HepG2 (cell line): ENCODE measurements around the gene GRM4. TPM values are rescaled to one million over a fixed set of nuclear protein-coding genes. Genes with fewer than 3 reads are reported as not detected.

Source experiments
- ATAC-seq: fragments of 200-7000 bp; cut with Tn5 transposase; 3 replicates; pipeline ENCODE4 v1.9.1; 2020; ENCODE audit warnings: mild to moderate bottlenecking, moderate library complexity
- BruUV-seq: library from RNA; stranded (reverse); fragments of 400-500 nt; replicated peaks from 2 replicates; lab custom pipeline; 2021; lab: Mats Ljungman, UMichigan
- CTCF ChIA-PET: fragments of 300-600 bp; formaldehyde crosslinking; extraction: SDS; loops from one replicate; lab custom pipeline; 2021; ENCODE audit warnings: low total read pairs, inconsistent platforms, low intra/inter-chr PET ratio; lab: Yijun Ruan, JAX
- POLR2A ChIA-PET: fragments of 350-600 bp; sonication (Branson Sonifier 250); formaldehyde crosslinking; loops from one replicate; lab custom pipeline; 2020; ENCODE audit warnings: antibody characterized with exemption, inconsistent platforms; lab: Yijun Ruan, JAX
- DNase-seq: peaks from one replicate; pipeline ENCODE4 v3.0.0-alpha.2; 2015; ENCODE audit warnings: low spot score
- FAIRE-seq: peaks from 3 replicates; lab custom pipeline; 2011; peaks lifted over from hg19 to GRCh38; lab: Jason Lieb, UNC
- H2AFZ ChIP-seq: one replicate; pipeline ENCODE4 v1.6.1; 2011; ENCODE audit warnings: low read length, inconsistent platforms
- H3K27ac ChIP-seq: fragments of 300-600 bp; 3 replicates; pipeline ENCODE4 v1.8.0; 2011; ENCODE audit warnings: mixed run types, mild to moderate bottlenecking, mixed read lengths, low read length, inconsistent platforms; ENCODE audit not compliant: insufficient read depth; ENCODE audit errors: extremely low read length
- H3K27me3 ChIP-seq, 2 experiments: fragments of 200-600 bp in 1 of 2; 2 replicates in 1 of 2; 3 replicates in 1 of 2; pipeline versions ENCODE4 v1.6.0 to v1.8.0; 2011; ENCODE audit warnings: low read length in 2 of 2, mild to moderate bottlenecking in 2 of 2, moderate library complexity in 2 of 2, inconsistent platforms in 1 of 2; ENCODE audit not compliant: insufficient read depth in 2 of 2, control insufficient read depth in 1 of 2
- H3K36me3 ChIP-seq, 2 experiments: fragments of 200-600 bp in 1 of 2; replicated peaks in 1 of 2; 2 replicates in 1 of 2; 3 replicates in 1 of 2; pipeline versions ENCODE4 v1.5.1 to v1.8.0; 2011; ENCODE audit warnings: low read length in 2 of 2, inconsistent platforms in 1 of 2; ENCODE audit not compliant: insufficient read depth in 2 of 2, control insufficient read depth in 1 of 2
- H3K4me1 ChIP-seq: 2 replicates; pipeline ENCODE4 v1.5.1; 2012; ENCODE audit warnings: low read length, inconsistent platforms; ENCODE audit not compliant: insufficient read depth
- H3K4me2 ChIP-seq: 2 replicates; pipeline ENCODE4 v1.6.0; 2011; ENCODE audit warnings: low read depth, low read length, inconsistent platforms
- H3K4me3 ChIP-seq, 3 experiments: fragments of 200-600 bp in 1 of 3; sonication (generic), shearing (Covaris generic) in 1 of 3; replicated peaks in 1 of 3; 2 replicates each; pipeline ENCODE4 v1.5.1; 2011 to 2016; ENCODE audit warnings: low read length in 3 of 3, inconsistent platforms in 2 of 3, low read depth in 2 of 3, mild to moderate bottlenecking in 2 of 3, control low read depth in 1 of 3, mixed read lengths in 1 of 3; ENCODE audit not compliant: insufficient read depth in 1 of 3
- H3K79me2 ChIP-seq: one replicate; pipeline ENCODE4 v1.6.1; 2011; ENCODE audit warnings: low read length, inconsistent platforms; ENCODE audit not compliant: insufficient read depth
- H3K9ac ChIP-seq: 2 replicates; pipeline ENCODE4 v1.6.0; 2011; ENCODE audit warnings: mild to moderate bottlenecking, low read depth, low read length, inconsistent platforms; ENCODE audit not compliant: insufficient read depth
- H3K9me3 ChIP-seq: 2 replicates; pipeline ENCODE4 v1.5.1; 2012; ENCODE audit warnings: mild to moderate bottlenecking, low read length
- H4K20me1 ChIP-seq: 2 replicates; pipeline ENCODE4 v1.6.0; 2011; ENCODE audit warnings: inconsistent platforms, mild to moderate bottlenecking, low read length, moderate library complexity; ENCODE audit not compliant: insufficient read depth
- BHLHE40 ChIP-seq: IDR thresholded peaks from 2 replicates; pipeline ENCODE4 v1.6.1; 2011; ENCODE audit warnings: low read length, improper control_type of control experiment
- HNF1A ChIP-seq, 2 experiments: sonication (generic) in 1 of 2; formaldehyde crosslinking in 1 of 2; IDR thresholded peaks; 2 replicates each; pipeline versions ENCODE4 v1.4.0 to v1.6.1; 2016 to 2020; ENCODE audit warnings: borderline replicate concordance in 1 of 2, low read depth in 1 of 2, mild to moderate bottlenecking in 1 of 2, missing genetic modification reagents in 1 of 2
- KDM5B ChIP-seq: sonication (generic); formaldehyde crosslinking; IDR thresholded peaks from 2 replicates; pipeline ENCODE4 v1.4.0; 2020; ENCODE audit warnings: missing genetic modification reagents, mild to moderate bottlenecking, borderline replicate concordance
- MLXIP ChIP-seq: sonication (generic); formaldehyde crosslinking; IDR thresholded peaks from 2 replicates; pipeline ENCODE4 v1.9.0; 2021; ENCODE audit warnings: missing genetic modification reagents, borderline replicate concordance
- MYC ChIP-seq: sonication (generic); formaldehyde crosslinking; IDR thresholded peaks from 2 replicates; pipeline ENCODE4 v1.9.0; 2021; ENCODE audit warnings: missing genetic modification reagents, borderline replicate concordance
- NFYC ChIP-seq: IDR thresholded peaks from 2 replicates; pipeline ENCODE4 v1.6.1; 2016; ENCODE audit warnings: missing genetic modification reagents, missing compliant biosample characterization
- SAFB2 ChIP-seq: sonication (generic); formaldehyde crosslinking; IDR thresholded peaks from 2 replicates; pipeline ENCODE4 v1.5.1; 2020; ENCODE audit warnings: missing genetic modification reagents, low read depth, mild to moderate bottlenecking, borderline replicate concordance
- SIN3B ChIP-seq: fragments of 150-350 bp; IDR thresholded peaks from 2 replicates; pipeline ENCODE4 v1.6.1; 2014; ENCODE audit warnings: low read length
- SIX1 ChIP-seq: sonication (generic); formaldehyde crosslinking; IDR thresholded peaks from 2 replicates; pipeline ENCODE4 v1.4.0; 2020; ENCODE audit warnings: missing genetic modification reagents, borderline replicate concordance
- SNAPC2 ChIP-seq: sonication (generic); formaldehyde crosslinking; IDR thresholded peaks from 2 replicates; pipeline ENCODE4 v1.8.1; 2022; ENCODE audit warnings: mild to moderate bottlenecking, missing genetic modification reagents
- ZC3H4 ChIP-seq: sonication (generic); formaldehyde crosslinking; IDR thresholded peaks from 2 replicates; pipeline ENCODE4 v1.4.0; 2020; ENCODE audit warnings: missing genetic modification reagents, borderline replicate concordance
- ZFP1 ChIP-seq: IDR thresholded peaks from 2 replicates; pipeline ENCODE4 v1.6.1; 2016
- ZKSCAN5 ChIP-seq: sonication (generic); formaldehyde crosslinking; IDR thresholded peaks from 2 replicates; pipeline ENCODE4 v1.5.1; 2020; ENCODE audit warnings: mild to moderate bottlenecking, missing genetic modification reagents
- ZNF24 ChIP-seq: fragments of 450-650 bp; IDR thresholded peaks from 2 replicates; pipeline ENCODE4 v1.6.1; 2017; ENCODE audit warnings: antibody characterized with exemption, mild to moderate bottlenecking
- ZNF451 ChIP-seq: sonication (generic); formaldehyde crosslinking; IDR thresholded peaks from 2 replicates; pipeline ENCODE4 v1.5.0; 2020; ENCODE audit warnings: mild to moderate bottlenecking, missing genetic modification reagents
- ZNF562 ChIP-seq: sonication (generic); formaldehyde crosslinking; IDR thresholded peaks from 2 replicates; pipeline ENCODE4 v1.8.0; 2022; ENCODE audit warnings: missing genetic modification reagents, borderline replicate concordance
- ZNF740 ChIP-seq: sonication (generic); formaldehyde crosslinking; IDR thresholded peaks from 2 replicates; pipeline ENCODE4 v1.4.0; 2020; ENCODE audit warnings: missing genetic modification reagents
- WGBS: methylation state at CpG from one replicate; pipeline ENCODE4 v1.1.6; 2017; ENCODE audit warnings: low lambda C conversion rate; 5-methylcytosine and 5-hydroxymethylcytosine counted together
- in situ Hi-C: cut with HindIII; loops from 2 replicates; pipeline ENCODE4 v1.10.0; 2017; ENCODE audit warnings: low pct_unique_long_range_greater_than_20kb; ENCODE audit not compliant: extremely low pct_ligation_motif_present
- intact Hi-C: fragments of 100-400 bp; cut with micrococcal nuclease; formaldehyde crosslinking; loops from one replicate; pipeline ENCODE4 v1.10.0; 2022; ENCODE audit not compliant: unreplicated experiment
- polyA plus RNA-seq, 8 experiments: library from polyadenylated mRNA; depleted of rRNA in 3 of 8; stranded (reverse) in 7 of 8; unstranded in 1 of 8; fragments of >200 nt; fragmentation: Illumina TruSeq in 4 of 8; extraction: Trizol in 4 of 8; gene quantifications; 2 replicates each; pipeline versions ENCODE4 v1.2.1 to v1.2.3, GENCODE V29; 2011 to 2016; ENCODE audit warnings: low read depth in 4 of 8, missing spikeins in 1 of 8, mixed read lengths in 1 of 8; ENCODE audit not compliant: insufficient read depth in 1 of 8
- total RNA-seq, 5 experiments: library from RNA; depleted of rRNA; stranded (reverse); fragments of >200 nt; fragmentation: Illumina TruSeq; extraction: Trizol; gene quantifications; 2 replicates each; pipeline ENCODE4 v1.2.3, GENCODE V29; 2016; ENCODE audit warnings: low read depth in 1 of 5

GRM4 gene
- total and polyA plus RNA-seq, 2 of the 13 experiments (the other 11 are each of a cell fraction or from before 2014, with no cell fraction given): not detected

GRCh38 chr6:34115915-34116314 lies 30.0 kb downstream of the GRM4 start (continued):
- TF ChIP-seq MLXIP: no peak
- no peak for TF ChIP-seq KDM5B (CRISPR knock-in tag)

GRCh38 chr6:34115403-34115795 lies 30.5 kb downstream of the GRM4 start:
- DNase-seq (no peak), ATAC-seq (peak; percentile 19; the same call in 1 of the 3 replicates), FAIRE-seq (no peak)
- WGBS: 26% methylated on average over 10 of the region's 10 CpGs
- Histone ChIP-seq H3K4me1 (no peaks in the 10 kb centered on the region), H3K9ac (no peak overlapping the region), H2AFZ (no peak overlapping the region), H3K27me3 (peaks cover 2 to 13% of the 10 kb centered on the region in 2 experiments; a peak in 3 of 5 replicates), H3K36me3 (no peaks in the 10 kb centered on the region), H3K27ac (no peak overlapping the region), H3K4me3 (no peak overlapping the region), H3K4me2 (no peak overlapping the region), H4K20me1 (no peaks in the 10 kb centered on the region; the same call in 1 of the 2 replicates), H3K9me3 (no peaks in the 10 kb centered on the region), H3K79me2 (no peaks in the 10 kb centered on the region)
- in situ Hi-C loops (no loop called here), intact Hi-C loops (no loop called here)
- no TSS peak for BruUV-seq
- CTCF ChIA-PET: no interaction called here
- POLR2A ChIA-PET: no interaction called here
- TF ChIP-seq ZNF24 (no peak), ZKSCAN5 (no peak), ZNF562 (CRISPR knock-in tag) (no peak), NFYC (no peak), BHLHE40 (no peak), ZNF740 (CRISPR knock-in tag) (no peak), SIN3B (no peak), HNF1A (IDR thresholded peaks at IDR 0.05; ENCODE audit: low read depth) (no peak), HNF1A (CRISPR knock-in tag; IDR thresholded peaks at IDR 0.05; ENCODE audit: borderline replicate concordance) (no peak), MYC (CRISPR knock-in tag) (no peak), ZFP1 (CRISPR knock-in tag) (no peak), ZC3H4 (CRISPR knock-in tag) (no peak), ZNF451 (CRISPR knock-in tag) (no peak), SAFB2 (CRISPR knock-in tag) (no peak), SIX1 (CRISPR knock-in tag) (no peak), SNAPC2 (peak; percentile 73; the same call in 1 of the 2 replicates)
